Fibroblast of lung (primary cell): ENCODE measurements around the gene DDA1. TPM values are rescaled to one million over a fixed set of nuclear protein-coding genes. Genes with fewer than 3 reads are reported as not detected.
A peak's percentile ranks its signal among the peaks of the same experiment; 100 is the strongest.

ENCODE experiments used
- DNase-seq, 2 donors: peaks; one replicate each; pipeline versions ENCODE4 v3.0.0 to v3.0.0-alpha.2; 2010; ENCODE audit warnings: low read depth in 2 of 2
- H2AFZ ChIP-seq: 2 replicates; pipeline ENCODE4 v1.5.1; 2012; ENCODE audit warnings: low read length, control low read depth, inconsistent platforms
- H3K27ac ChIP-seq: 2 replicates; pipeline ENCODE4 v1.5.1; 2011; ENCODE audit warnings: low read length, control low read depth; ENCODE audit not compliant: insufficient read depth
- H3K27me3 ChIP-seq: 2 replicates; pipeline ENCODE4 v1.5.1; 2011; ENCODE audit warnings: mild to moderate bottlenecking, low read length; ENCODE audit not compliant: control insufficient read depth, insufficient read depth
- H3K36me3 ChIP-seq: 2 replicates; pipeline ENCODE4 v1.5.1; 2011; ENCODE audit warnings: low read length; ENCODE audit not compliant: control insufficient read depth, insufficient read depth
- H3K4me1 ChIP-seq: 2 replicates; pipeline ENCODE4 v1.5.1; 2011; ENCODE audit warnings: low read length; ENCODE audit not compliant: control insufficient read depth, insufficient read depth; ENCODE audit errors: extremely low read depth
- H3K4me2 ChIP-seq: 2 replicates; pipeline ENCODE4 v1.5.1; 2011; ENCODE audit warnings: low read length, control low read depth; ENCODE audit not compliant: insufficient read depth; ENCODE audit errors: extremely low read depth
- H3K4me3 ChIP-seq, 4 experiments: fragments of 200-600 bp in 1 of 4; sonication (generic) in 1 of 4; replicated peaks in 1 of 4; 2 replicates each; pipeline ENCODE4 v1.5.1; 2011 to 2016; ENCODE audit warnings: low read length in 4 of 4, low read depth in 3 of 4, mild to moderate bottlenecking in 3 of 4, control low read depth in 2 of 4, inconsistent platforms in 1 of 4, mixed read lengths in 1 of 4; ENCODE audit not compliant: insufficient read depth in 1 of 4; ENCODE audit errors: control extremely low read depth in 1 of 4
- H3K79me2 ChIP-seq: 2 replicates; pipeline ENCODE4 v1.5.1; 2012; ENCODE audit warnings: mild to moderate bottlenecking, low read length, inconsistent platforms; ENCODE audit not compliant: control insufficient read depth, insufficient read depth
- H3K9ac ChIP-seq: 2 replicates; pipeline ENCODE4 v1.5.1; 2011; ENCODE audit warnings: mild to moderate bottlenecking, low read length, control low read depth; ENCODE audit not compliant: insufficient read depth
- H3K9me3 ChIP-seq: 2 replicates; pipeline ENCODE4 v1.5.1; 2012; ENCODE audit warnings: low read depth, low read length; ENCODE audit not compliant: control insufficient read depth, insufficient read depth
- H4K20me1 ChIP-seq: 2 replicates; pipeline ENCODE4 v1.5.1; 2011; ENCODE audit warnings: low read length; ENCODE audit not compliant: control insufficient read depth, insufficient read depth; ENCODE audit errors: extremely low read depth
- CTCF ChIP-seq, 2 donors: IDR thresholded peaks in 1 of 2; conservative IDR thresholded peaks in 1 of 2; 1 replicate in 1 of 2; 2 replicates in 1 of 2; pipeline ENCODE4 v1.5.1; 2011 to 2012; ENCODE audit warnings: low read length in 2 of 2, control low read depth in 1 of 2, inconsistent platforms in 1 of 2, low read depth in 1 of 2, mild to moderate bottlenecking in 1 of 2
- EZH2 ChIP-seq: IDR thresholded peaks from 2 replicates; pipeline ENCODE4 v1.5.1; 2012; ENCODE audit warnings: low read length, control low read depth, mild to moderate bottlenecking; ENCODE audit errors: missing control alignments
- polyA plus RNA-seq, 2 donors: library from polyadenylated mRNA; depleted of rRNA in 1 of 2; stranded (reverse) in 1 of 2; unstranded in 1 of 2; fragments of >200 nt; gene quantifications; 2 replicates each; pipeline ENCODE4 v1.2.1, GENCODE V29; 2011 to 2012; ENCODE audit warnings: missing spikeins in 1 of 2
- total RNA-seq: library from RNA; depleted of rRNA; stranded (reverse); fragments of >200 nt; gene quantifications from 2 replicates; pipeline ENCODE4 v1.2.1, GENCODE V29; 2014

DDA1 gene
- total and polyA plus RNA-seq, 2 donors (not counting 1 experiment from before 2014, with no cell fraction given): 17.7 to 42.6 TPM

- H2AFZ ChIP-seq: peak within 1 kb of the TSS; percentile 81
- H3K9me3 ChIP-seq: no peaks in the 10 kb centered on the region
- no peaks in the 10 kb centered on the region for H4K20me1 ChIP-seq
- peak within 1 kb of the TSS; percentile 52 to 80 (median 60) for H3K4me3 ChIP-seq
- peak within 1 kb of the TSS; percentile 62 for H3K9ac ChIP-seq
- DNase-seq: peak; percentile 99 to 100
- peaks cover 3% of the 10 kb centered on the region for H3K4me1 ChIP-seq
- H3K27me3 ChIP-seq: no peaks in the 10 kb centered on the region
- no peaks in the 10 kb centered on the region for H3K79me2 ChIP-seq
- H3K4me2 ChIP-seq: peak within 1 kb of the TSS; percentile 74
- no peaks in the 10 kb centered on the region for H3K36me3 ChIP-seq
- TF ChIP-seq EZH2: no peak
- H3K27ac ChIP-seq: peak within 1 kb of the TSS; percentile 45
Measured at GRCh38 chr19:17334414-17335409, 25.3 kb downstream of the DDA1 start, which contains the start of gene ANO8. TSS of gene ANO8 (minus strand) at chr19:17334855. CDS start at chr19:17334670, 185 bp downstream.

- Histone ChIP-seq H3K36me3 (no peaks in the 10 kb centered on the region), H3K27me3 (no peaks in the 10 kb centered on the region), H2AFZ (no peak overlapping the region), H3K4me2 (no peak overlapping the region), H4K20me1 (no peaks in the 10 kb centered on the region), H3K9ac (no peak overlapping the region), H3K79me2 (no peaks in the 10 kb centered on the region), H3K9me3 (no peaks in the 10 kb centered on the region), H3K4me3 (peak overlapping the region in 1 of 4 experiments; percentile 80), H3K4me1 (peaks cover 3% of the 10 kb centered on the region), H3K27ac (no peak overlapping the region)
- DNase-seq: no peak
- TF ChIP-seq CTCF (conservative IDR thresholded peaks at IDR 0.05 in 1 of 2, IDR thresholded peaks at IDR 0.05 in 1 of 2; ENCODE audit: low read depth in 1 of 2, low read length in 2 of 2) (no peak), EZH2 (no peak)
Measured at GRCh38 chr19:17335575-17335974, 26.2 kb downstream of the DDA1 start.

- DNase-seq: peak; percentile 98
- Histone ChIP-seq H4K20me1 (no peaks in the 10 kb centered on the region), H3K4me1 (peaks cover 3% of the 10 kb centered on the region), H3K4me3 (peak within 1 kb of the TSS; percentile 82 to 98 (median 88)), H3K4me2 (peak within 1 kb of the TSS; percentile 82), H3K27ac (peak within 1 kb of the TSS; percentile 79), H3K9ac (peak within 1 kb of the TSS; percentile 57), H2AFZ (peak within 1 kb of the TSS; percentile 77), H3K79me2 (no peaks in the 10 kb centered on the region), H3K36me3 (peaks cover 3% of the 10 kb centered on the region), H3K27me3 (no peaks in the 10 kb centered on the region), H3K9me3 (no peaks in the 10 kb centered on the region)
- TF ChIP-seq CTCF (conservative IDR thresholded peaks at IDR 0.05 in 1 of 2, IDR thresholded peaks at IDR 0.05 in 1 of 2; ENCODE audit: low read depth in 1 of 2, low read length in 2 of 2): no peak
- TF ChIP-seq EZH2: no peak
Measured at GRCh38 chr19:17336872-17337674, 27.7 kb downstream of the DDA1 start, which contains the start of gene GTPBP3. TSS of gene GTPBP3 (plus strand) at chr19:17337553. CDS start at chr19:17337612, 59 bp downstream.
